ENCODE data around the gene ZNF841. TPM values are rescaled to one million over a fixed set of nuclear protein-coding genes. Genes with fewer than 3 reads are reported as not detected.

The ZNF841 gene
- total and polyA plus RNA-seq, 9 of the 15 experiments (the other 6 are each of a cell fraction or from before 2014, with no cell fraction given): 3.1 to 17.1 (median 11.0) TPM

DNA sequence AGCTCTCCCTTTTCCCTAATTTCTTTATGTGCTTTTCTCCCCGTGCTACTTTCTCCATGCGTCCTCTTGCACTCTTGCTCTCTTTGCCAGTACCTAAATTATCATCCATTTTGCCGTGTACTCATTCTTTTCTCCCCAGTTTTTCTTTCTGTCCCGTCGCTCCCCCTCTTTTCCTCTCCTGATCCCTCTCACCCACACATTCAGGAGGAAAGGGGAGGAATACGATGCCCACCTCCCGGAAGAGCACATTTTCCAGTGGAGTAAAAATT, 43.4 kb upstream of the ZNF841 start (continued):
- TF ChIP-seq, protein P1, sequence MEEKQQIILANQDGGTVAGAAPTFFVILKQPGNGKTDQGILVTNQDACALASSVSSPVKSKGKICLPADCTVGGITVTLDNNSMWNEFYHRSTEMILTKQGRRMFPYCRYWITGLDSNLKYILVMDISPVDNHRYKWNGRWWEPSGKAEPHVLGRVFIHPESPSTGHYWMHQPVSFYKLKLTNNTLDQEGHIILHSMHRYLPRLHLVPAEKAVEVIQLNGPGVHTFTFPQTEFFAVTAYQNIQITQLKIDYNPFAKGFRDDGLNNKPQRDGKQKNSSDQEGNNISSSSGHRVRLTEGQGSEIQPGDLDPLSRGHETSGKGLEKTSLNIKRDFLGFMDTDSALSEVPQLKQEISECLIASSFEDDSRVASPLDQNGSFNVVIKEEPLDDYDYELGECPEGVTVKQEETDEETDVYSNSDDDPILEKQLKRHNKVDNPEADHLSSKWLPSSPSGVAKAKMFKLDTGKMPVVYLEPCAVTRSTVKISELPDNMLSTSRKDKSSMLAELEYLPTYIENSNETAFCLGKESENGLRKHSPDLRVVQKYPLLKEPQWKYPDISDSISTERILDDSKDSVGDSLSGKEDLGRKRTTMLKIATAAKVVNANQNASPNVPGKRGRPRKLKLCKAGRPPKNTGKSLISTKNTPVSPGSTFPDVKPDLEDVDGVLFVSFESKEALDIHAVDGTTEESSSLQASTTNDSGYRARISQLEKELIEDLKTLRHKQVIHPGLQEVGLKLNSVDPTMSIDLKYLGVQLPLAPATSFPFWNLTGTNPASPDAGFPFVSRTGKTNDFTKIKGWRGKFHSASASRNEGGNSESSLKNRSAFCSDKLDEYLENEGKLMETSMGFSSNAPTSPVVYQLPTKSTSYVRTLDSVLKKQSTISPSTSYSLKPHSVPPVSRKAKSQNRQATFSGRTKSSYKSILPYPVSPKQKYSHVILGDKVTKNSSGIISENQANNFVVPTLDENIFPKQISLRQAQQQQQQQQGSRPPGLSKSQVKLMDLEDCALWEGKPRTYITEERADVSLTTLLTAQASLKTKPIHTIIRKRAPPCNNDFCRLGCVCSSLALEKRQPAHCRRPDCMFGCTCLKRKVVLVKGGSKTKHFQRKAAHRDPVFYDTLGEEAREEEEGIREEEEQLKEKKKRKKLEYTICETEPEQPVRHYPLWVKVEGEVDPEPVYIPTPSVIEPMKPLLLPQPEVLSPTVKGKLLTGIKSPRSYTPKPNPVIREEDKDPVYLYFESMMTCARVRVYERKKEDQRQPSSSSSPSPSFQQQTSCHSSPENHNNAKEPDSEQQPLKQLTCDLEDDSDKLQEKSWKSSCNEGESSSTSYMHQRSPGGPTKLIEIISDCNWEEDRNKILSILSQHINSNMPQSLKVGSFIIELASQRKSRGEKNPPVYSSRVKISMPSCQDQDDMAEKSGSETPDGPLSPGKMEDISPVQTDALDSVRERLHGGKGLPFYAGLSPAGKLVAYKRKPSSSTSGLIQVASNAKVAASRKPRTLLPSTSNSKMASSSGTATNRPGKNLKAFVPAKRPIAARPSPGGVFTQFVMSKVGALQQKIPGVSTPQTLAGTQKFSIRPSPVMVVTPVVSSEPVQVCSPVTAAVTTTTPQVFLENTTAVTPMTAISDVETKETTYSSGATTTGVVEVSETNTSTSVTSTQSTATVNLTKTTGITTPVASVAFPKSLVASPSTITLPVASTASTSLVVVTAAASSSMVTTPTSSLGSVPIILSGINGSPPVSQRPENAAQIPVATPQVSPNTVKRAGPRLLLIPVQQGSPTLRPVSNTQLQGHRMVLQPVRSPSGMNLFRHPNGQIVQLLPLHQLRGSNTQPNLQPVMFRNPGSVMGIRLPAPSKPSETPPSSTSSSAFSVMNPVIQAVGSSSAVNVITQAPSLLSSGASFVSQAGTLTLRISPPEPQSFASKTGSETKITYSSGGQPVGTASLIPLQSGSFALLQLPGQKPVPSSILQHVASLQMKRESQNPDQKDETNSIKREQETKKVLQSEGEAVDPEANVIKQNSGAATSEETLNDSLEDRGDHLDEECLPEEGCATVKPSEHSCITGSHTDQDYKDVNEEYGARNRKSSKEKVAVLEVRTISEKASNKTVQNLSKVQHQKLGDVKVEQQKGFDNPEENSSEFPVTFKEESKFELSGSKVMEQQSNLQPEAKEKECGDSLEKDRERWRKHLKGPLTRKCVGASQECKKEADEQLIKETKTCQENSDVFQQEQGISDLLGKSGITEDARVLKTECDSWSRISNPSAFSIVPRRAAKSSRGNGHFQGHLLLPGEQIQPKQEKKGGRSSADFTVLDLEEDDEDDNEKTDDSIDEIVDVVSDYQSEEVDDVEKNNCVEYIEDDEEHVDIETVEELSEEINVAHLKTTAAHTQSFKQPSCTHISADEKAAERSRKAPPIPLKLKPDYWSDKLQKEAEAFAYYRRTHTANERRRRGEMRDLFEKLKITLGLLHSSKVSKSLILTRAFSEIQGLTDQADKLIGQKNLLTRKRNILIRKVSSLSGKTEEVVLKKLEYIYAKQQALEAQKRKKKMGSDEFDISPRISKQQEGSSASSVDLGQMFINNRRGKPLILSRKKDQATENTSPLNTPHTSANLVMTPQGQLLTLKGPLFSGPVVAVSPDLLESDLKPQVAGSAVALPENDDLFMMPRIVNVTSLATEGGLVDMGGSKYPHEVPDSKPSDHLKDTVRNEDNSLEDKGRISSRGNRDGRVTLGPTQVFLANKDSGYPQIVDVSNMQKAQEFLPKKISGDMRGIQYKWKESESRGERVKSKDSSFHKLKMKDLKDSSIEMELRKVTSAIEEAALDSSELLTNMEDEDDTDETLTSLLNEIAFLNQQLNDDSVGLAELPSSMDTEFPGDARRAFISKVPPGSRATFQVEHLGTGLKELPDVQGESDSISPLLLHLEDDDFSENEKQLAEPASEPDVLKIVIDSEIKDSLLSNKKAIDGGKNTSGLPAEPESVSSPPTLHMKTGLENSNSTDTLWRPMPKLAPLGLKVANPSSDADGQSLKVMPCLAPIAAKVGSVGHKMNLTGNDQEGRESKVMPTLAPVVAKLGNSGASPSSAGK (IDR thresholded peaks at IDR 0.05): 0 out of 2 replicates have a peak, but pooled peaks have one; percentile 45
- TF ChIP-seq MCM3 (IDR thresholded peaks at IDR 0.05) (no peak), NFIC (IDR thresholded peaks at IDR 0.05) (no peak), ASH1L (IDR thresholded peaks at IDR 0.05; ENCODE audit: borderline replicate concordance, low read depth, partially characterized antibody) (peak; percentile 2)
